BE2C (cell line): Measurements from ENCODE around the gene KCNG4.
A peak's percentile ranks its signal among the peaks of the same experiment; 100 is the strongest.

Source experiments
- DNase-seq: peaks from one replicate; pipeline ENCODE4 v3.0.0-alpha.2; 2020
- H3K27me3 ChIP-seq: fragments of 250-450 bp; sonication (Bioruptor Pico); 2 replicates; pipeline ENCODE4 v1.5.1; 2020; ENCODE audit warnings: mild to moderate bottlenecking
- H3K36me3 ChIP-seq: fragments of 250-450 bp; sonication (Bioruptor Pico); 2 replicates; pipeline ENCODE4 v1.5.1; 2020; ENCODE audit warnings: mild to moderate bottlenecking
- H3K4me1 ChIP-seq: fragments of 250-450 bp; sonication (Bioruptor Pico); 2 replicates; pipeline ENCODE4 v1.5.1; 2020
- H3K4me3 ChIP-seq: 2 replicates; pipeline ENCODE4 v1.5.1; 2011; ENCODE audit warnings: low read depth, low read length
- H3K9me3 ChIP-seq: fragments of 250-450 bp; sonication (Bioruptor Pico); 2 replicates; pipeline ENCODE4 v1.5.1; 2020
- TF ChIP-seq, protein P1 (sequence below): IDR thresholded peaks from 2 replicates; pipeline ENCODE4 v1.5.1; 2012; ENCODE audit warnings: mild to moderate bottlenecking, low read depth, low read length

KCNG4 gene

DNA sequence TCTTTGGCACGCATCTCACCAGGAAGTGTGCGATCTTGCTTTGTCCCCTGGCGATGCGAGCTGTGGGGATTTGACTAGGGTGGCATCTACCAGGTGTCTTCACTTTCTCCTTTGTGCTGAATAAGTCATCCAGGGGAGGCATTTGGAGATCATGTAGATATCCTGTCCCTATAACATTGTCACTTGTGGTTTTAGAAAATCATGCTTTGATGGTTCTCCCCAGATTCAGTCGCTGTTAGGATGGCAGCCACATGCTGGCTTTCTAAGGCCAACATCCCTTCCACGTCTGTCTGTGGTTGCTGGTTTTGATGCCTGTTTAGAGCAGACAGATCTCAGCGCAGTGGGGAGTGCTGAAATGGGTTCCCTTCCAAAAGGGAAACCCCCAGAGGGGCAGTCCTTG is 46.3 kb downstream of the KCNG4 start:
- no peak overlapping the region for H3K4me3 ChIP-seq
- TF ChIP-seq, protein P1, sequence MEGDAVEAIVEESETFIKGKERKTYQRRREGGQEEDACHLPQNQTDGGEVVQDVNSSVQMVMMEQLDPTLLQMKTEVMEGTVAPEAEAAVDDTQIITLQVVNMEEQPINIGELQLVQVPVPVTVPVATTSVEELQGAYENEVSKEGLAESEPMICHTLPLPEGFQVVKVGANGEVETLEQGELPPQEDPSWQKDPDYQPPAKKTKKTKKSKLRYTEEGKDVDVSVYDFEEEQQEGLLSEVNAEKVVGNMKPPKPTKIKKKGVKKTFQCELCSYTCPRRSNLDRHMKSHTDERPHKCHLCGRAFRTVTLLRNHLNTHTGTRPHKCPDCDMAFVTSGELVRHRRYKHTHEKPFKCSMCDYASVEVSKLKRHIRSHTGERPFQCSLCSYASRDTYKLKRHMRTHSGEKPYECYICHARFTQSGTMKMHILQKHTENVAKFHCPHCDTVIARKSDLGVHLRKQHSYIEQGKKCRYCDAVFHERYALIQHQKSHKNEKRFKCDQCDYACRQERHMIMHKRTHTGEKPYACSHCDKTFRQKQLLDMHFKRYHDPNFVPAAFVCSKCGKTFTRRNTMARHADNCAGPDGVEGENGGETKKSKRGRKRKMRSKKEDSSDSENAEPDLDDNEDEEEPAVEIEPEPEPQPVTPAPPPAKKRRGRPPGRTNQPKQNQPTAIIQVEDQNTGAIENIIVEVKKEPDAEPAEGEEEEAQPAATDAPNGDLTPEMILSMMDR = no peak
- H3K36me3 ChIP-seq = no peaks in the 10 kb centered on the region
- no peak for DNase-seq
- H3K9me3 ChIP-seq = no peaks in the 10 kb centered on the region
- no peaks in the 10 kb centered on the region for H3K4me1 ChIP-seq
- no peaks in the 10 kb centered on the region for H3K27me3 ChIP-seq

GRCh38 chr16:84191466-84191865 is 48.3 kb downstream of the KCNG4 start:
- no peaks in the 10 kb centered on the region for H3K4me1 ChIP-seq
- DNase-seq = no peak
- no peaks in the 10 kb centered on the region for H3K9me3 ChIP-seq
- H3K36me3 ChIP-seq = no peaks in the 10 kb centered on the region
- no peak overlapping the region for H3K4me3 ChIP-seq
- no peaks in the 10 kb centered on the region for H3K27me3 ChIP-seq
- TF ChIP-seq, protein P1 = no peak

DNA sequence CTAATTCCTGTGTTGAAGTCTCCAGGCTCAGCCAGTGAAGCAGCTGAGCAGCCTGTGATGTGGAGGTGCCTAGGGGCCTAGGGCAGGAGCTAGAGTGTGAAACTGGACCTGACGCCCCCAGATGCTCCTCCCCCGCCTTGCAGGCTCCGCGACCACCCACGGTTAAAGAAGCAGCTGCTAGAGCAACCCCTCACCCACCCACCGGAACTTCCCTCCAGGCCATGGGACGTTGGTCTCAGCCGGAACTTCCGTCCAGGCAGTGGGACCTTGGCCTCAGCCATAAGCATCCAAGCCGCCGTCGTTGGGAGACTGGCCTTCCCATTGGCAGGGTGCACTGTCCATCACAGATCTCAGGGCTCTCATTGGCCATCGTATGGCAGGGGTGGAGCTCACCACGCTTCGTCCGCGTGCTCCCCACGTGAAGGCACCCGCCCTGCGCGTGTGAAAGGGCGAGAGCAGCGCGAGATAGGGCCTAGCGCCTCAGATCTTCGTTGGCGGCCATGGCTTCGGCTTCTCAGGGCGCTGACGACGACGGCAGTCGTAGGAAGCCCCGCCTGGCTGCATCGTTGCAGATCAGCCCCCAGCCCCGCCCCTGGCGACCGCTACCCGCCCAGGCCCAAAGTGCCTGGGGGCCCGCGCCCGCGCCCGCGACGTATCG is 49.0 kb downstream of the KCNG4 start, which contains the start of gene ADAD2:
Gene ADAD2, plus strand, starts transcription at position 427 of the 658 bp plus-strand sequence. Its CDS starts 74 bp downstream, at position 501.
- no peak for DNase-seq
- TF ChIP-seq, protein P1 = no peak
- no peak within 1 kb of the TSS for H3K4me3 ChIP-seq
- no peaks in the 10 kb centered on the region for H3K36me3 ChIP-seq
- H3K27me3 ChIP-seq = no peaks in the 10 kb centered on the region
- no peaks in the 10 kb centered on the region for H3K4me1 ChIP-seq
- H3K9me3 ChIP-seq = no peaks in the 10 kb centered on the region

- no peaks in the 10 kb centered on the region for H3K4me1 ChIP-seq
- no peaks in the 10 kb centered on the region for H3K27me3 ChIP-seq
- TF ChIP-seq, protein P1 = peak; percentile 92
- H3K4me3 ChIP-seq = peak within 1 kb of the TSS; percentile 99
- H3K9me3 ChIP-seq = no peaks in the 10 kb centered on the region
- peak; percentile 92 for DNase-seq
- peaks cover 21% of the 10 kb centered on the region for H3K36me3 ChIP-seq
Measured at GRCh38 chr16:84186685-84187437, 53.0 kb downstream of the KCNG4 start, which contains the start of gene TAF1C. TSS of gene TAF1C (minus strand) at chr16:84187057. CDS start at chr16:84184988, 2,069 bp downstream.

GRCh38 chr16:84184775-84185174 is 55.0 kb downstream of the KCNG4 start:
- TF ChIP-seq, protein P1 = no peak
- Histone ChIP-seq H3K4me1 (no peaks in the 10 kb centered on the region), H3K9me3 (no peaks in the 10 kb centered on the region), H3K36me3 (peaks cover 38% of the 10 kb centered on the region), H3K27me3 (no peaks in the 10 kb centered on the region), H3K4me3 (no peak overlapping the region)
- DNase-seq = no peak
